ENCODE data around the gene GRHL3. TPM values are rescaled to one million over a fixed set of nuclear protein-coding genes. Genes with fewer than 3 reads are reported as not detected.

GRHL3 gene
- total RNA-seq, 4 donors from 2014 or later: not detected

DNA sequence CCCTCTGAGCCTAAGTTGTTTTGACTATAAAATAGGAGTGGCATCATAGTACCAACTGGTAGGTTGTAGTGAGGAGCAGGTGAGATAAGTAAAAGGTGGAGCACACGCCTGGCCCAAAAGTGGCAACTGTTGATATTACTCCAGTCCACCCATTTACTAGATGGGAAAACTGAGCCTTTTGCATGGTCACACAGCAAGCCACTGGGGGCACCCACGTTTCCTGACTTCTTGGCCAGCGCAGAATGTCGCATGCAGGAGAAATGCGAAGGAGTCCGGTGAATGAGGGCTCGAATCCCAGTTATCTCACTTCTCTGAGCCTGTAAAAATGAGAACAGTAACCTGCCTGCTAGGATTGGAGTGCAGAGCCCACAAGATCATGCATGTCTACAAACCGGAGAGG is 20.8 kb downstream of the GRHL3 start:
- H3K36me3 ChIP-seq: no peaks in the 10 kb centered on the region
- H3K4me3 ChIP-seq: no peak overlapping the region
- no peaks in the 10 kb centered on the region for H3K4me1 ChIP-seq
- no peak overlapping the region for H3K27ac ChIP-seq
- intact Hi-C loops (cut with DNase I; ENCODE audit: low total_unique reads) (no loop called here), in situ Hi-C loops (cut with MboI; ENCODE audit: low pct_ligation_motif_present in 1 of 4, low pct_unique_long_range_greater_than_20kb in 1 of 4, low sequenced_read_pairs in 3 of 4) (no loop called here)
- 83 to 92% methylated on average over 1 to 8 of the region's 8 CpGs for WGBS, 2 donors (ENCODE audit: low coverage in 1 of 2)
- H3K9me3 ChIP-seq: no peaks in the 10 kb centered on the region
- H3K27me3 ChIP-seq: no peaks in the 10 kb centered on the region
- no peak for DNase-seq
- no peak for TF ChIP-seq EP300 (IDR thresholded peaks at IDR 0.05; ENCODE audit: low read depth)
- TF ChIP-seq POLR2A (IDR thresholded peaks at IDR 0.05): no peak
- TF ChIP-seq, protein P1, sequence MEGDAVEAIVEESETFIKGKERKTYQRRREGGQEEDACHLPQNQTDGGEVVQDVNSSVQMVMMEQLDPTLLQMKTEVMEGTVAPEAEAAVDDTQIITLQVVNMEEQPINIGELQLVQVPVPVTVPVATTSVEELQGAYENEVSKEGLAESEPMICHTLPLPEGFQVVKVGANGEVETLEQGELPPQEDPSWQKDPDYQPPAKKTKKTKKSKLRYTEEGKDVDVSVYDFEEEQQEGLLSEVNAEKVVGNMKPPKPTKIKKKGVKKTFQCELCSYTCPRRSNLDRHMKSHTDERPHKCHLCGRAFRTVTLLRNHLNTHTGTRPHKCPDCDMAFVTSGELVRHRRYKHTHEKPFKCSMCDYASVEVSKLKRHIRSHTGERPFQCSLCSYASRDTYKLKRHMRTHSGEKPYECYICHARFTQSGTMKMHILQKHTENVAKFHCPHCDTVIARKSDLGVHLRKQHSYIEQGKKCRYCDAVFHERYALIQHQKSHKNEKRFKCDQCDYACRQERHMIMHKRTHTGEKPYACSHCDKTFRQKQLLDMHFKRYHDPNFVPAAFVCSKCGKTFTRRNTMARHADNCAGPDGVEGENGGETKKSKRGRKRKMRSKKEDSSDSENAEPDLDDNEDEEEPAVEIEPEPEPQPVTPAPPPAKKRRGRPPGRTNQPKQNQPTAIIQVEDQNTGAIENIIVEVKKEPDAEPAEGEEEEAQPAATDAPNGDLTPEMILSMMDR (IDR thresholded peaks at IDR 0.05): no peak
- TF ChIP-seq POLR2AphosphoS5 (IDR thresholded peaks at IDR 0.05): no peak

DNA sequence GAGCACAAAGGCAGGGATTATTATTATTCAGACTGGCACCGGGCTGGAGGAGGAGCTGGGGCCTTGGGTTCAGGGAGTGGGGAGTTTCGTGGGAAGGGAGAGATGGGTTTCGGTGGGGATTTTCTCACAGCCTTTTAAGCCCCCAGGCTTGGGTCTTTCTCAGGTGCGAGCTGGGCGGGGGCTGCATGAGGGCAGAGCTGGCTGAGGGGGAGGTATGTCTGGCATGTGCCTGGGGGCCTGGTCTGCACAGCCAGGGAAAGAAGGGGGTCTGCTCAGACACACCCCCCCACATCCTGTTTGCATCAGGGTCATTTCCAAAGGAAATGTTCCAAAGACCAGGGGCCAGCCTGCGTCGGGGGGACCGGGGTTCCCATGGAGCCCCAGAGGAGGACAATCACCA is 21.6 kb downstream of the GRHL3 start:
- no peak overlapping the region for H3K27ac ChIP-seq
- 77 to 83% methylated on average over 2 to 8 of the region's 8 CpGs for WGBS, 2 donors (ENCODE audit: low coverage in 1 of 2)
- TF ChIP-seq, protein P1 (IDR thresholded peaks at IDR 0.05): no peak
- TF ChIP-seq EP300 (IDR thresholded peaks at IDR 0.05; ENCODE audit: low read depth) (no peak), POLR2AphosphoS5 (IDR thresholded peaks at IDR 0.05) (no peak), POLR2A (IDR thresholded peaks at IDR 0.05) (no peak)
- no peak for DNase-seq
- no peaks in the 10 kb centered on the region for H3K4me1 ChIP-seq
- H3K36me3 ChIP-seq: no peaks in the 10 kb centered on the region
- intact Hi-C loops (cut with DNase I; ENCODE audit: low total_unique reads) (no loop called here), in situ Hi-C loops (cut with MboI; ENCODE audit: low pct_ligation_motif_present in 1 of 4, low pct_unique_long_range_greater_than_20kb in 1 of 4, low sequenced_read_pairs in 3 of 4) (no loop called here)
- H3K4me3 ChIP-seq: no peak overlapping the region
- no peaks in the 10 kb centered on the region for H3K27me3 ChIP-seq
- H3K9me3 ChIP-seq: no peaks in the 10 kb centered on the region

DNA sequence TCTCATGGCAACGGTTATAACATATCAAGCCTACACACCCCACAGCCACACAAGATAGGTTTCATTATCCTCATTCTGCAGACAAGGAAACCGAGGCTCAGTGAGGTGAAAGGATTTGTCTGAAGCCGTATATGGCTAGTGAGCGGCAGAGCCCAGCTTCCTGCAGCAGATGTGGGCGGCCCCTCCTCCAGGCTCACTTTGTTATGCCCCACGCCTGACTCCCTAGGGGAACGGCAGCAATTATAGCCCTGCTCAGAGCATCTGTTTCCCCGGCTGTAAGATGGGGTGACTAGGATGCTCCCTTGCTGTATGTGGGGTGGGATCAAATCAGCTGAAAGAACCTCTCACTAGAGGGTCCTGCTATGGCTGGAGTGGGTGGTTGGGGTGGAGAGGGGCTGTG is 22.1 kb downstream of the GRHL3 start:
- WGBS, 2 donors (ENCODE audit: low coverage in 1 of 2): 64% methylated on average over 8 of the region's 8 CpGs; no CpG with 5 or more reads in 1 of the 2 donors
- TF ChIP-seq, protein P1 (IDR thresholded peaks at IDR 0.05): no peak
- no peak for TF ChIP-seq POLR2AphosphoS5 (IDR thresholded peaks at IDR 0.05)
- no peak for TF ChIP-seq EP300 (IDR thresholded peaks at IDR 0.05; ENCODE audit: low read depth)
- no peak for TF ChIP-seq POLR2A (IDR thresholded peaks at IDR 0.05)
- H3K27me3 ChIP-seq: no peaks in the 10 kb centered on the region
- H3K9me3 ChIP-seq: no peaks in the 10 kb centered on the region
- intact Hi-C loops (cut with DNase I; ENCODE audit: low total_unique reads) (no loop called here), in situ Hi-C loops (cut with MboI; ENCODE audit: low pct_ligation_motif_present in 1 of 4, low pct_unique_long_range_greater_than_20kb in 1 of 4, low sequenced_read_pairs in 3 of 4) (no loop called here)
- no peak overlapping the region for H3K4me3 ChIP-seq
- H3K27ac ChIP-seq: no peak overlapping the region
- no peaks in the 10 kb centered on the region for H3K4me1 ChIP-seq
- DNase-seq: no peak
- no peaks in the 10 kb centered on the region for H3K36me3 ChIP-seq

DNA sequence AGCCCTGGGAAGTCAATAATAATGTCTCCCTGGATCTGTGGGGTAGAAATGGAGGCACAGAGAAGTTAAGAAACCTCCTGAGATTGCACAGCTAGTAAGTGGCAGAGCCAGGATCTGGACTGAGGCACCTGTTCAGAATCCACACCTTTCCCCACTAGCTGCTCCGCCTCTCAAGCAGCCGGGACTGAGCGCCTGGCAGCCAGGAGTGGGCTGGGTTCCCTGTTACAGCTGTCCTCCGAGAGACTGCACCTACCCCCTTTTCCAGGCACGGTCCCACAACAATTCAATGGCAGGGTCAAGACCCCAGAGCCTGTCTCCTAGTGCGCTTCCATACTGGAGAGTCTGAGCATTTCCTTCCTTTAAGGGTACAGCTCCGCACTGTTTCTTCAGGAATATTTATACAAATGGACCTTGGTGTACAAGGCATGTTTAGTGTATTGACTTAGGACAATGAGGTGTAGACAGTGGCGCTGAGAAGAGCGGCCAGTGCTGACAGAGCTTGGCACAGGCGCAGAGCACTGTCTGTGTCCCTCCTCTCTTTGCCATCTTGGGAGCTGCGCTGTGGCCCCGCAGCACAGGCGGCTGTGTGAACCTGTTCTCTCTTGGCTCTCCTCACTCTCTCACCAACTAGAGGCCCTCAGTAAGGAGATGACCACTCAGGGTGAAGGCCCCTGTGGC is 24.4 kb downstream of the GRHL3 start:
- Histone ChIP-seq H3K9me3 (no peaks in the 10 kb centered on the region), H3K27ac (no peak overlapping the region), H3K36me3 (no peaks in the 10 kb centered on the region), H3K27me3 (no peaks in the 10 kb centered on the region), H3K4me1 (no peaks in the 10 kb centered on the region), H3K4me3 (no peak overlapping the region)
- 79 to 80% methylated on average over 1 to 13 of the region's 13 CpGs for WGBS, 2 donors (ENCODE audit: low coverage in 1 of 2)
- in situ Hi-C loops (cut with MboI; ENCODE audit: low pct_ligation_motif_present in 1 of 4, low pct_unique_long_range_greater_than_20kb in 1 of 4, low sequenced_read_pairs in 3 of 4): no loop called here
- TF ChIP-seq EP300 (IDR thresholded peaks at IDR 0.05; ENCODE audit: low read depth) (no peak), POLR2AphosphoS5 (IDR thresholded peaks at IDR 0.05) (no peak)
- DNase-seq: no peak
- intact Hi-C loops (cut with DNase I; ENCODE audit: low total_unique reads): no loop called here

Measured in transverse colon (tissue), 4 donors.